ENCODE results near the gene PDCL2. TPM values are rescaled to one million over a fixed set of nuclear protein-coding genes. Genes with fewer than 3 reads are reported as not detected.
"Not testable (repeated sequence)": the region's sequence is repeated elsewhere in the genome, so short reads cannot be mapped to it uniquely, and the experiment has no call there.

Gene PDCL2
- total and polyA plus RNA-seq, 5 experiments from 2014 or later, result not detected

- POLR2A ChIA-PET, result no interaction called here
- Mint-ChIP-seq H3K36me3 (no peaks in the 10 kb centered on the region), H3K27ac (no peak overlapping the region), H3K4me1 (peaks cover 0 to 6% (median 3%) of the 10 kb centered on the region in 4 donors), H3K4me3 (no peak overlapping the region), H3K9me3 (no peaks in the 10 kb centered on the region), H3K27me3 (peaks cover 2 to 13% (median 5%) of the 10 kb centered on the region in 5 donors)
- no peak for ATAC-seq
- DNase-seq, result no peak
These were observed 21.6 kb upstream of the PDCL2 start for GRCh38 chr4:55613621-55614020.

- peaks cover 0 to 7% (median 1%) of the 10 kb centered on the region in 5 donors for H3K27me3 Mint-ChIP-seq
These were observed 20.3 kb upstream of the PDCL2 start for GRCh38 chr4:55612341-55612740.

GRCh38 chr4:55611358-55612059 lies 19.5 kb upstream of the PDCL2 start:
- DNase-seq, result no peak
- peaks cover 0 to 6% (median 3%) of the 10 kb centered on the region in 4 donors for H3K4me1 Mint-ChIP-seq
- H3K36me3 Mint-ChIP-seq, result no peaks in the 10 kb centered on the region
- H3K4me3 Mint-ChIP-seq, result no peak overlapping the region
- H3K27ac Mint-ChIP-seq, result no peak overlapping the region
- POLR2A ChIA-PET, result no interaction called here
- H3K27me3 Mint-ChIP-seq, result peaks cover 0 to 5% (median 0%) of the 10 kb centered on the region in 5 donors
- no peak for ATAC-seq
- H3K9me3 Mint-ChIP-seq, result no peaks in the 10 kb centered on the region

More at GRCh38 chr4:55612341-55612740, 20.3 kb upstream of the PDCL2 start:
- ATAC-seq (no peak), DNase-seq (no peak)
- H3K4me1 Mint-ChIP-seq, result peaks cover 0 to 6% (median 3%) of the 10 kb centered on the region in 4 donors
- POLR2A ChIA-PET, result no interaction called here
- H3K27ac Mint-ChIP-seq, result no peak overlapping the region
- no peaks in the 10 kb centered on the region for H3K36me3 Mint-ChIP-seq
- H3K9me3 Mint-ChIP-seq, result no peaks in the 10 kb centered on the region
- H3K4me3 Mint-ChIP-seq, result no peak overlapping the region

- Mint-ChIP-seq H3K4me3 (no peak overlapping the region), H3K9me3 (no peaks in the 10 kb centered on the region), H3K27me3 (peaks cover 0 to 1% (median 0%) of the 10 kb centered on the region in 5 donors), H3K27ac (no peak overlapping the region), H3K4me1 (peaks cover 0 to 6% (median 3%) of the 10 kb centered on the region in 4 donors), H3K36me3 (no peaks in the 10 kb centered on the region)
- POLR2A ChIA-PET, result no interaction called here
- DNase-seq (no peak), ATAC-seq (no peak)
These were observed 18.3 kb upstream of the PDCL2 start for GRCh38 chr4:55610381-55610780.

- no peaks in the 10 kb centered on the region for H3K36me3 Mint-ChIP-seq
- no peak for ATAC-seq
- POLR2A ChIA-PET, result no interaction called here
- peaks cover 0 to 6% (median 3%) of the 10 kb centered on the region in 4 donors for H3K4me1 Mint-ChIP-seq
- no peaks in the 10 kb centered on the region for H3K9me3 Mint-ChIP-seq
- peak overlapping the region in 1 of 10 donors; percentile 70 for H3K27ac Mint-ChIP-seq
- no peak overlapping the region for H3K4me3 Mint-ChIP-seq
- DNase-seq, result no peak
- peaks cover 2 to 7% (median 6%) of the 10 kb centered on the region in 5 donors for H3K27me3 Mint-ChIP-seq
These were observed 17.4 kb upstream of the PDCL2 start for GRCh38 chr4:55609393-55609866.

- H3K4me1 Mint-ChIP-seq, result peaks cover 0 to 6% (median 3%) of the 10 kb centered on the region in 4 donors
- POLR2A ChIA-PET, result no interaction called here
- ATAC-seq (no peak), DNase-seq (no peak)
- H3K4me3 Mint-ChIP-seq, result no peak overlapping the region
- peaks cover 2 to 7% (median 6%) of the 10 kb centered on the region in 5 donors for H3K27me3 Mint-ChIP-seq
- no peak overlapping the region for H3K27ac Mint-ChIP-seq
- H3K36me3 Mint-ChIP-seq, result no peaks in the 10 kb centered on the region
- H3K9me3 Mint-ChIP-seq, result no peaks in the 10 kb centered on the region
These were observed 16.5 kb upstream of the PDCL2 start for GRCh38 chr4:55608591-55608990.

- no peak for ATAC-seq
- Mint-ChIP-seq H3K27me3 (peaks cover 2 to 8% (median 6%) of the 10 kb centered on the region in 5 donors), H3K4me3 (no peak overlapping the region), H3K36me3 (no peaks in the 10 kb centered on the region), H3K4me1 (peaks cover 0 to 6% (median 3%) of the 10 kb centered on the region in 4 donors), H3K27ac (no peak overlapping the region), H3K9me3 (no peaks in the 10 kb centered on the region)
- POLR2A ChIA-PET, result no interaction called here
- no peak for DNase-seq
These were observed 13.0 kb upstream of the PDCL2 start for GRCh38 chr4:55604996-55605395.

- Mint-ChIP-seq H3K4me1 (no peaks in the 10 kb centered on the region), H3K4me3 (no peak overlapping the region), H3K27me3 (peaks cover 3 to 16% (median 6%) of the 10 kb centered on the region in 5 donors), H3K9me3 (peaks cover 0 to 10% (median 0%) of the 10 kb centered on the region in 9 donors), H3K36me3 (no peaks in the 10 kb centered on the region), H3K27ac (no peak overlapping the region)
- DNase-seq (no peak), ATAC-seq (no peak)
- POLR2A ChIA-PET, result no interaction called here
These were observed 8.6 kb upstream of the PDCL2 start for GRCh38 chr4:55600640-55601039.

- ATAC-seq (no peak), DNase-seq (no peak)
- Mint-ChIP-seq H3K4me1 (no peaks in the 10 kb centered on the region), H3K27me3 (peaks cover 0 to 9% (median 1%) of the 10 kb centered on the region in 5 donors), H3K9me3 (peaks cover 0 to 10% (median 0%) of the 10 kb centered on the region in 9 donors), H3K27ac (no peak overlapping the region), H3K36me3 (no peaks in the 10 kb centered on the region), H3K4me3 (no peak overlapping the region)
- POLR2A ChIA-PET, result no interaction called here
These were observed 6.6 kb upstream of the PDCL2 start for GRCh38 chr4:55598641-55599040.

- Mint-ChIP-seq H3K36me3 (peaks cover 0 to 5% (median 0%) of the 10 kb centered on the region in 3 donors), H3K27me3 (peaks cover 0 to 24% (median 5%) of the 10 kb centered on the region in 5 donors), H3K9me3 (peaks cover 0 to 14% (median 9%) of the 10 kb centered on the region in 9 donors), H3K4me3 (no peak overlapping the region), H3K4me1 (no peaks in the 10 kb centered on the region), H3K27ac (no peak overlapping the region)
- ATAC-seq, result no peak
- DNase-seq, result no peak
- POLR2A ChIA-PET, result no interaction called here
These were observed 3.9 kb downstream of the PDCL2 start for GRCh38 chr4:55588160-55588559.

GRCh38 chr4:55582773-55583172 lies 9.3 kb downstream of the PDCL2 start:
- POLR2A ChIA-PET, H3K36me3 Mint-ChIP-seq, H3K27ac Mint-ChIP-seq, ATAC-seq, DNase-seq, H3K4me3 Mint-ChIP-seq, H3K4me1 Mint-ChIP-seq: not testable (repeated sequence)
- Mint-ChIP-seq H3K9me3 (peaks cover 0 to 16% (median 9%) of the 10 kb centered on the region in 9 donors), H3K27me3 (peaks cover 0 to 18% (median 4%) of the 10 kb centered on the region in 5 donors)

- Mint-ChIP-seq H3K9me3 (peaks cover 11 to 49% (median 29%) of the 10 kb centered on the region in 9 donors), H3K4me3 (no peak overlapping the region), H3K36me3 (peaks cover 0 to 29% (median 22%) of the 10 kb centered on the region in 3 donors), H3K27ac (no peak overlapping the region), H3K27me3 (peaks cover 0 to 6% (median 2%) of the 10 kb centered on the region in 5 donors), H3K4me1 (no peaks in the 10 kb centered on the region)
- no peak for DNase-seq
- POLR2A ChIA-PET, result no interaction called here
- ATAC-seq, result no peak
These were observed 13.6 kb downstream of the PDCL2 start for GRCh38 chr4:55578341-55579010.

GRCh38 chr4:55575513-55575912 lies 16.5 kb downstream of the PDCL2 start:
- no peak for ATAC-seq
- Mint-ChIP-seq H3K36me3 (peaks cover 0 to 29% (median 22%) of the 10 kb centered on the region in 3 donors), H3K27ac (no peak overlapping the region), H3K4me3 (no peak overlapping the region), H3K9me3 (peaks cover 11 to 42% (median 26%) of the 10 kb centered on the region in 9 donors), H3K27me3 (peaks cover 0 to 11% (median 6%) of the 10 kb centered on the region in 5 donors), H3K4me1 (no peaks in the 10 kb centered on the region)
- DNase-seq, result no peak
- POLR2A ChIA-PET, result no interaction called here

Measured in naive thymus-derived CD8-positive, alpha-beta T cell (primary cell).